ENCODE measurements around the gene SPATA32.

Gene SPATA32

GRCh38 chr17:45227926-45228762 is 33.8 kb downstream of the SPATA32 start:
- no peak for DNase-seq

GRCh38 chr17:45227101-45227925 is 34.6 kb downstream of the SPATA32 start:
- no peak for DNase-seq

GRCh38 chr17:45226576-45226975 is 35.3 kb downstream of the SPATA32 start:
- DNase-seq = no peak

- DNase-seq = no peak
Observed at GRCh38 chr17:45225964-45226530, 35.8 kb downstream of the SPATA32 start.

GRCh38 chr17:45225051-45225700 is 36.7 kb downstream of the SPATA32 start:
- no peak for DNase-seq

GRCh38 chr17:45224671-45225050 is 37.2 kb downstream of the SPATA32 start:
- DNase-seq = no peak

GRCh38 chr17:45223539-45224528 is 38.1 kb downstream of the SPATA32 start:
- no peak for DNase-seq

GRCh38 chr17:45222996-45223538 is 38.8 kb downstream of the SPATA32 start:
- no peak for DNase-seq

- no peak for DNase-seq
Observed at GRCh38 chr17:45222289-45222995, 39.5 kb downstream of the SPATA32 start.

- DNase-seq = no peak
Observed at GRCh38 chr17:45222014-45222288, 39.9 kb downstream of the SPATA32 start.

- DNase-seq = no peak
Observed at GRCh38 chr17:45221081-45222013, 40.5 kb downstream of the SPATA32 start, which contains the start of gene FMNL1. FMNL1 (plus strand) TSS chr17:45221885; CDS start chr17:45222125, 240 bp downstream.

- no peak for DNase-seq
Observed at GRCh38 chr17:45220079-45220478, 41.8 kb downstream of the SPATA32 start.

GRCh38 chr17:45218895-45219661 is 42.8 kb downstream of the SPATA32 start:
- DNase-seq = peak; percentile 37

Measured in NCI-H2029 (cell line).